ENCODE data around the gene TGIF2.

The TGIF2 gene

DNA sequence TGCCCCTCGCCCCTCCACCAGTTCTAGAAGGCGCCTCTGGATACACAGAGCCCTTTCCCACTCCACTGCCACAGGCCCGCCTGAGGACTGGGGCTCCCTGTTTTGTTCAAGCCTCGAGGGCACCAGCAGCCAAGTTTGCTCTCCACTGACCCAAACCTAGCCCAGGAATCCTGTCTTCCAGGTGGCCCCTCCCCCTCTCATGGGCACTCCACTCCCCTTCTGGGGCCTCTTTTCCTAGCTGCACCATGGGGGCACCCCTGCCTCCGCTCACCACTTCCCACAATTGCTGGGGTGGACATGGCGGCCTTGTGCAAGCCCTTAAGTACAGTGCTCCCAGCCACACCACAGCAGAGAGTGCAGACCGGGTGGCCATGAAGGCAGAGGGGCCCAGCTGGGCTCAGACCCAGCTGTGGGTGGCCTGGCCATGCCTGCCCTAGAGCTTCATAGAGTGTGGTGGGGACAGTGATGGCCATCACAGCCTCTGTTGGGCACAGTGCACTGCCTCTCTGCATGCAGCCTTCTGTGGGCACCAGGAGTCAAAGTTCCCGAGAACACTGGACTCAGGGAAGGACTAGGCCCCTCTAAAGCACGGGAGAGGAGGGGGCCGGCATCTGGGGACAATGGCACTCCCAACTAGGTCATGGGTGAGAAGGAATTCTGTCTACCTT, 30.7 kb upstream of the TGIF2 start:
- Mint-ChIP-seq H3K9me3 (no peaks in the 10 kb centered on the region), H3K27ac (no peak overlapping the region), H3K27me3 (ENCODE audit: low read depth) (peaks cover 3% of the 10 kb centered on the region), H3K4me3 (no peak overlapping the region), H3K4me1 (ENCODE audit: low read depth) (no peaks in the 10 kb centered on the region), H3K36me3 (ENCODE audit: low read depth) (no peaks in the 10 kb centered on the region)
- no peak for DNase-seq (ENCODE audit: low spot score)

DNA sequence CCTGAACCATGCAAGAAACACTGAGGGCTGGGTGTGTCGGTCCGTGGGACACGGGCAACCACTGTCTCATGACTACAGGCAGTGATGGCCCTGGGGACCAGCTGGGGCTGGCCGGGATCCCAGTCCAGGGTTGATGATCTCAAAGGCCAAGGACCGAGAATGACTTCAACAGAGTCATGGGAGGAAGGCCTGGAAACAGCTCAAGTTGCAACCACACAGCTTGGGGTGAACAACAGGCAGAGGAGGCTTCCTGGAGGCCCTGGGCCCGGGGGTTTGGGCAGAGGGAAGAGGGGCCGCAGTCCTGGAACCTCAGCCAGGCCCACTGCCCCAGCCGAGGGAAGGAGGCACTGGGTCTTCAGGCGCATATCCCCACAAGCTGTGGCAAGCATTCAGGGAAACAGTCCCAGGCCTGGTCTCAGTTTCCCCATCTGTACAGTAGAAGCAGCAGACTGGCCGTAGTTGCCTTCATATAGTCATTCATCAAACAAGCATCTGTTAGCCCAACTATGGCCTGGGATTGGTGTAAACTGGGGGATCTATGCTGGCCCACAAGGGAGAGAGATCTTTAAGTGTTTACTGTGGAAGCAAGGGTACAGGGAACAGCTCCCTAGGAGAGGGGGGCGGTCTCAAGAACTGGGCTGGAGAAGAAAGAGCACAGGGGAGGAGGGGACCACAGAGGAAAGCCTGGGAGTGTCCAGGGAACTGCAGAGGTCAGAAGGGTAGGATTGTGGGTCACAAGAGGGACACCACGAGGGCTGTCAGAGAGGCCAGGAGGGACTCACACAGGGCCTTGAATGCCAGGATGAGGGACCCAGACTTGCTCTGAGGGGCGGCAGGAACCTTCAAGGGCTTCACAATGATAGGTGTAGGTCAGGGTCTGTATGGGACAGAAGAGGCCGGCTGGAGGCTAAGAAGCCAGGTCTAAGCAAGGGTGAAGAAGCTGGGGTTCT, 29.9 kb upstream of the TGIF2 start:
- H3K27ac Mint-ChIP-seq: no peak overlapping the region
- H3K4me1 Mint-ChIP-seq (ENCODE audit: low read depth): no peaks in the 10 kb centered on the region
- no peaks in the 10 kb centered on the region for H3K9me3 Mint-ChIP-seq
- no peaks in the 10 kb centered on the region for H3K36me3 Mint-ChIP-seq (ENCODE audit: low read depth)
- peaks cover 3% of the 10 kb centered on the region for H3K27me3 Mint-ChIP-seq (ENCODE audit: low read depth)
- H3K4me3 Mint-ChIP-seq: no peak overlapping the region
- DNase-seq (ENCODE audit: low spot score): no peak

DNA sequence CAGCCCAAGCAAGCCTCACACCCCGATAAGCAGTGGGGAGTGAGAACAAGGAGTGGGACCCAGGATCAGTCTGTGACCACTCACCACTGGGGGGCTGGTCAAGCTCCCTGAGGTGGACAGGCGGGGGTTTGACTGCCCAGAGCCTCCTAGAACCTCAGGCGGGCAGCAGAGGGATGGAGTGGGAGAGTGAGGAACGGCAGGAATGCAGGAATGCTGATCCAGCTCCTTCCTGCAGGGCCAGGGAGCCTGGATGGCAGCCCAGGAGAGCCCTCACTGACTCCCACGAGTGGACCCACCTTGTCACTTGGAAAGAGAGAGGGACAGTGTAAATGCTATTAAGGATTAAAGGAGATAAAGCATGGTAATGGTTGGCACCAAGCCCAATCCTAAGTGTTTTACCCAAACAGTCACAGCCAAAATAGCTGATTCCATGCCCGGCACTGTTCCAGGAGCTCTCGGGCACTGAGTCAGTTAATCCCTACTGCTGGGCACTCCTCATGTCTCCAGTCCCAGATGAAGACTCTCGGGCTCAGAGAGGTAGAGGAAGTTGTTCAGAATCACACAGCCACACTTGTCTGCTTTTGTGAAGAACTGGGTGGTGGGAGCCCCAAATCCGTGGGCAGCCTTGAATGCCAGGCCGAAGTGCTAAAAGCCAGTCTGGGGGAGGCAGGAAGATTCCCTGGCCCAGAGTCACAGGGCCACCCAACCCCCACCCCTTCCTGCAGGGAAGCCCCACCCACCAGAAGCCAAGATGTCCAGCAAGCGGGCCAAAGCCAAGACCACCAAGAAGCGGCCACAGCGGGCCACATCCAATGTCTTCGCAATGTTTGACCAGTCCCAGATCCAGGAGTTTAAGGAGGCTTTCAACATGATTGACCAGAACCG, 29.0 kb upstream of the TGIF2 start:
- Mint-ChIP-seq H3K9me3 (no peaks in the 10 kb centered on the region), H3K36me3 (ENCODE audit: low read depth) (no peaks in the 10 kb centered on the region), H3K4me3 (no peak overlapping the region), H3K4me1 (ENCODE audit: low read depth) (no peaks in the 10 kb centered on the region), H3K27me3 (ENCODE audit: low read depth) (peaks cover 3% of the 10 kb centered on the region), H3K27ac (no peak overlapping the region)
- no peak for DNase-seq (ENCODE audit: low spot score)

DNA sequence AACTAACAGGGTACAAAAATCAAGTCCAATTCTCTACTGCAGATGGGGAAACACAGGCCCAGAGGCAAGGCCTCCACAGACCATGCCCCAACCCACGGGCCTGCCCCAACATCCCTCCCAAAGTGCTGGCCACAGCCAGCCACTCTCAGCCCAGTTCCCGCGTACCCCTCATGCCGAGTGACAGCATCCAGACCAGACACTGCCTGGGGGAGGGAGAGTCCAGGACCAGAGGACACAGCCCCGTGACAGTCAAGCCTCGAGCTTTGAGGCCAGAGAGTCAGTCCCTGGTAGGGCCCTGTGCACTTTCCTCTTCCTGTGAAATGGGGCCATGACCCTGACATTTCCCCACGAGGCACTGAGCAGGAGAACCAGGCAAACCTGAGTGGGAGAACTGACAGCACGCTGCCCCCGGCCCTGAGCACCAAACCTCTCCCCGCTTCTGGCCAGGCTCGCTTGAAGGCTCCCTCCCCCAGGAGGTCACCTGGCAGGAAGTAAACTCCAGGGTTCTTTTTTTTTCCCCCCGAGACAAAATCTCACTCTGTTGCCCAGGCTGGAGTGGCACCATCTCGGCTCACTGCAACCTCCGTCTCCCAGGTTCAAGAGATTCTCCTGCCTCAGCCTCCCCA, 27.2 kb upstream of the TGIF2 start:
- Mint-ChIP-seq H3K4me3 (no peak overlapping the region), H3K9me3 (no peaks in the 10 kb centered on the region), H3K27ac (no peak overlapping the region), H3K4me1 (ENCODE audit: low read depth) (no peaks in the 10 kb centered on the region), H3K36me3 (ENCODE audit: low read depth) (no peaks in the 10 kb centered on the region), H3K27me3 (ENCODE audit: low read depth) (no peaks in the 10 kb centered on the region)
- DNase-seq (ENCODE audit: low spot score): no peak

DNA sequence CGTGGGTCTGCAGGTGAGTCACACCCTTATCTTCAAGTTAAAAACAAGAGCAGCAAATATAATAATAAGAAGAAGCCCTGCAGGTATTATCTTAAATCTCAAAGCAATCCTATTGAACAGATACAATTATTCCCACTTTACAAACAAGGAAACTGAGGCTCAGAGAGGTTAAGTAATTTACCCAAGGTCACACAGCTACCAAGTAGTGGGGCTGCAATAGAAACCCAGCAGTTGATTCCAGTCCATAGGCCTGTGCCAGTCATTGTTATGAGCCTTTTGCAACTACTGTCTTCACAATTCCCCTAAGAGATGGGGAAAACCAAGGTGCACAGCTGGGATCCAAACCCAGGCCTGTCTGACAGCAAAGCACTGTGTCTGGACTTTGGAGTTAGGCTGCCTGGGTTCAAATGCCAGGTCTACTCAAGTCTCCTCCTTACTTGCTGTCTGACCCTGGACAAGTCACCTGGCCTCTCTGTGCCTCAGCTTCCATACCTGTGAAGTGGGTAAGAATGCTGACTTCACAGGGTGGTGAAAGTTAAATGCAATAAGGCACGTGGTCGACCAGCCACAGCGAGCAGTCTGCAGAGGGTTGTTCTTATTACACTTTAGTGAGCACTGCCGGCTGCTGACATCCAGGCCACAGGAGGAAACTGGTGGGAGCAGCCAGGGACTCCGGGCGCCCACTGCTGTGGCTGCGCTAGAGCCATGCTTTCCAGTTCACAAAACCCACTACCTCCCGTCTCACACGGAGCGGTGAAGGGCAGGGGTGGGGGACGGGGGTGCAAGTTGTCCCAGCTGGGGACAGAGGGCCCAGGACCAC, 26.0 kb upstream of the TGIF2 start:
- no peak for DNase-seq (ENCODE audit: low spot score)
- no peaks in the 10 kb centered on the region for H3K9me3 Mint-ChIP-seq
- H3K4me3 Mint-ChIP-seq: no peak overlapping the region
- no peak overlapping the region for H3K27ac Mint-ChIP-seq
- H3K36me3 Mint-ChIP-seq (ENCODE audit: low read depth): no peaks in the 10 kb centered on the region
- no peaks in the 10 kb centered on the region for H3K4me1 Mint-ChIP-seq (ENCODE audit: low read depth)
- no peaks in the 10 kb centered on the region for H3K27me3 Mint-ChIP-seq (ENCODE audit: low read depth)

DNA sequence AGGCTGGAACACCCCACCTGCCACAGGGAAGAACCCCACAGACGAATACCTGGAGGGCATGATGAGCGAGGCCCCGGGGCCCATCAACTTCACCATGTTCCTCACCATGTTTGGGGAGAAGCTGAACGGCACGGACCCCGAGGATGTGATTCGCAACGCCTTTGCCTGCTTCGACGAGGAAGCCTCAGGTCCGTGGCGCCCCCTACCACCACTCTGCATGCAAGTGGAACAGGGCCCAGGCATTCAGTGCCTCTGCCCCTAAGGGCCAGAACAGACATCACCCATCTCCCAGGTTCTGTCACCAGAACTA, 25.4 kb upstream of the TGIF2 start:
- Mint-ChIP-seq H3K4me1 (ENCODE audit: low read depth) (no peaks in the 10 kb centered on the region), H3K36me3 (ENCODE audit: low read depth) (no peaks in the 10 kb centered on the region), H3K9me3 (no peaks in the 10 kb centered on the region), H3K27ac (peak overlapping the region; percentile 3), H3K27me3 (ENCODE audit: low read depth) (no peaks in the 10 kb centered on the region), H3K4me3 (no peak overlapping the region)
- no peak for DNase-seq (ENCODE audit: low spot score)

DNA sequence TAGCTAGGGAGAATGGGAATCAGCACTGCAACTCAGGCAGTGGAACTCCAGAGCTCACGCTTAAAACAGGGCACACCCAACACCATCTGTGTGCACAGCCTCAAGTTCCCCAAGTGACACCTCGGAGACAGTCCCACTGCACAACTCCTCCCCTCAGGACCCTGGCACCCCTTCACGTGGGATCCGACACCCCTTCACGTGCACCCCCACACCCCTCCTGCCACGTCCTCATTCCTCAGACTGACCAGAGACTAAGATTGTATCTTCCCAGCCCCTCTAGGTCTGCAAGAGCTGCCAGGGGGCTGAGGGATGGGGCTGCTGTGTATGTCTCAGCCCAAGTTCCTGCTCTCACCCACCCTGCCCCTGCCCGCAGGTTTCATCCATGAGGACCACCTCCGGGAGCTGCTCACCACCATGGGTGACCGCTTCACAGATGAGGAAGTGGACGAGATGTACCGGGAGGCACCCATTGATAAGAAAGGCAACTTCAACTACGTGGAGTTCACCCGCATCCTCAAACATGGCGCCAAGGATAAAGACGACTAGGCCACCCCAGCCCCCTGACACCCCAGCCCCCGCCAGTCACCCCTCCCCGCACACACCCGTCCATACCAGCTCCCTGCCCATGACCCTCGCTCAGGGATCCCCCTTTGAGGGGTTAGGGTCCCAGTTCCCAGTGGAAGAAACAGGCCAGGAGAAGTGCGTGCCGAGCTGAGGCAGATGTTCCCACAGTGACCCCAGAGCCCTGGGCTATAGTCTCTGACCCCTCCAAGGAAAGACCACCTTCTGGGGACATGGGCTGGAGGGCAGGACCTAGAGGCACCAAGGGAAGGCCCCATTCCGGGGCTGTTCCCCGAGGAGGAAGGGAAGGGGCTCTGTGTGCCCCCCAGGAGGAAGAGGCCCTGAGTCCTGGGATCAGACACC, 24.4 kb upstream of the TGIF2 start:
- DNase-seq (ENCODE audit: low spot score): no peak
- no peak overlapping the region for H3K27ac Mint-ChIP-seq
- H3K4me1 Mint-ChIP-seq (ENCODE audit: low read depth): no peaks in the 10 kb centered on the region
- no peak overlapping the region for H3K4me3 Mint-ChIP-seq
- H3K9me3 Mint-ChIP-seq: no peaks in the 10 kb centered on the region
- H3K27me3 Mint-ChIP-seq (ENCODE audit: low read depth): no peaks in the 10 kb centered on the region
- no peaks in the 10 kb centered on the region for H3K36me3 Mint-ChIP-seq (ENCODE audit: low read depth)

DNA sequence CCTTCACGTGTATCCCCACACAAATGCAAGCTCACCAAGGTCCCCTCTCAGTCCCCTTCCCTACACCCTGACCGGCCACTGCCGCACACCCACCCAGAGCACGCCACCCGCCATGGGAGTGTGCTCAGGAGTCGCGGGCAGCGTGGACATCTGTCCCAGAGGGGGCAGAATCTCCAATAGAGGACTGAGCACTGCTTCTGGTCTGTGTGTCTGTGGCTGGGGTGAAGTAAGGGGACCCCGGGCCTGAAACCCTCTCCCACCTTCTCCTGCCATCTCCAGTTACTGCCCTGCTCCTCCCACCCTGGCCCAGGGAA, 23.8 kb upstream of the TGIF2 start:
- H3K27me3 Mint-ChIP-seq (ENCODE audit: low read depth): no peaks in the 10 kb centered on the region
- no peaks in the 10 kb centered on the region for H3K36me3 Mint-ChIP-seq (ENCODE audit: low read depth)
- no peak overlapping the region for H3K27ac Mint-ChIP-seq
- DNase-seq (ENCODE audit: low spot score): no peak
- H3K4me3 Mint-ChIP-seq: no peak overlapping the region
- no peaks in the 10 kb centered on the region for H3K9me3 Mint-ChIP-seq
- H3K4me1 Mint-ChIP-seq (ENCODE audit: low read depth): no peaks in the 10 kb centered on the region

DNA sequence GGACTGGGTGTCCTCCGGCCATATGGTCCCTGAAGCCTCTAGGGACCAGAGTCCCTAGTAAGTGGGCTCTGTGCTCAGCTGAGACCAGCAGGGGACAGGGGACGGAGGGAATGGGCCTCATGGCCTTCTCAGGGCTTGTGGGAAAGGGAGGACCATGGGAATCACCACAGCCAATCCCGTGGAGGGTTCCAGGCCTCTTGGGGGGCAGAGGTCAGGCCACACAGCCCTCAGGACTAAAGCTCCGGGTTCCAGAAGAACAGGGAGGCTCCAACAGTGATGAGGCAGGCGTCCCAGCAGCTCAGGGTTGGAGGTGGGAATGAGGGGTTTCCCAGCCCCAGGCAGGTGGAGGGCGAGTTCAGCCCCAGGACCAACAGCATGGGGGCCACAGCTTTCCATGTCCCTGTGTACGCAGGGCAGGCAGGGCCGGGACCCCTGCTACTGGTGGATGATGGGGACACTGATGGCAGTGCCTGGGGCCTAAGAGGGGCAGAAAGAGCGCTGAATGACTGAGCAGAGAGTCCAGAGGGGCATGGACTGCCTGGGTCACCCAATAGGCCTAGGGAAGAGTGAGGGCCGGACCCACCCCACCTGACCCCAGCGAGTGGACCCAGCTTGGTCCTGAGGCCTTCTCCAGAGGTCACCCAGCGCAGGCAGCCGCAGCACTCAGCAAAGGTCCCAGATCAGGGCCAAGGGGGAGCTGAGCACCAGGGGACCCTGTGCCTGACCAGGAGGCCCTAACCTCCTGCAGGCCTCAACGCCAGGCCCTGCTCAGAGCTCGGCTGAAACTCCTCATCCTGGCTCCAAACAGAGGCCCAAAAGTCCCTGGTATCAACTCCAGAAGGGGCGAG, 23.2 kb upstream of the TGIF2 start:
- Mint-ChIP-seq H3K27ac (no peak overlapping the region), H3K9me3 (no peaks in the 10 kb centered on the region), H3K4me3 (no peak overlapping the region), H3K36me3 (ENCODE audit: low read depth) (no peaks in the 10 kb centered on the region), H3K4me1 (ENCODE audit: low read depth) (peaks cover 1% of the 10 kb centered on the region), H3K27me3 (ENCODE audit: low read depth) (no peaks in the 10 kb centered on the region)
- no peak for DNase-seq (ENCODE audit: low spot score)

DNA sequence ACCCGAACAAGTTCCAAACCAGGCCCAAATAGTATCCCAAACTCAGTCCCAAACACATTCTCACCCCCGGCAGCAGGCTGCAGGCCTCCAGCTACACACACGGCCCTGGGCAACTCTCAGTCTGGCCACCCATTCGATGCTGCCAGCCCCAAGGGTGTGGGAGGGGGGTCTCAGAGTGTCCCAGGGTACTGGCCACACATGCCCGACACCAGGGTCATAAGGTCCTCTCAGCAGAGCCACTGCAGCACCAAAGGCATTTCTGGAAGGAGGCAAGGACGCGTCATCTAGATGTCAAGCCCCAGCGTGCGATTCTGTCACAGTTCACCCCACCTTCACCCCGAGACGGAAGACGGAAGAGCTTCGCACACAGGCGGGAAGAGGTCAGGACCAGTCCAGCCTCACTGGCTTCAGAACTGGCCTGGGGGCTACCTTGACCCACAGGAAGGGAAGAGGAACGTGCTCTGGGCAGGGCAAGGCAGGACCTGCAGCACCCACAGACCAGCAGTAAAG, 22.6 kb upstream of the TGIF2 start:
- DNase-seq (ENCODE audit: low spot score): no peak
- H3K27ac Mint-ChIP-seq: no peak overlapping the region
- no peaks in the 10 kb centered on the region for H3K27me3 Mint-ChIP-seq (ENCODE audit: low read depth)
- H3K4me1 Mint-ChIP-seq (ENCODE audit: low read depth): peaks cover 3% of the 10 kb centered on the region
- no peaks in the 10 kb centered on the region for H3K9me3 Mint-ChIP-seq
- no peak overlapping the region for H3K4me3 Mint-ChIP-seq
- no peaks in the 10 kb centered on the region for H3K36me3 Mint-ChIP-seq (ENCODE audit: low read depth)

DNA sequence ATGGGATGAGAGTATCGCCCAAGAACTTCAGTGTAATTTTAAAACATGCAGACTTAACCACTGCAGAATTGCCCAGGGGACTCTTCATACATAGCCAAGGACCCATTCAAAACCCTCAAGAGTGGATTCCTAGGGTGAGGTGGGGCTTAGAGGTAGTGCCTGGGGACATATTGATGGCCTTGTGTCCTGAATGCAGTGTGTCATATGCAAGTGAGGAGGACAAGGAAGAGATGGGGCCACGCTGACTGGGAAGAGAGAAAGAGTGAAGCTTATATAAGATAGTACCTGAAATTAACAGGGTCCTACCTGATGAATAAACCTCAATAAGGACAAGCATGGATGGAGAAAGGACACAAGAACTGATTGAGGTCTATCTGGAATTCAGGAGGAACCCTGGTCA, 18.1 kb upstream of the TGIF2 start:
- no peak overlapping the region for H3K4me3 Mint-ChIP-seq
- H3K9me3 Mint-ChIP-seq: no peaks in the 10 kb centered on the region
- H3K27me3 Mint-ChIP-seq (ENCODE audit: low read depth): no peaks in the 10 kb centered on the region
- no peaks in the 10 kb centered on the region for H3K36me3 Mint-ChIP-seq (ENCODE audit: low read depth)
- no peak for DNase-seq (ENCODE audit: low spot score)
- H3K4me1 Mint-ChIP-seq (ENCODE audit: low read depth): peaks cover 11% of the 10 kb centered on the region
- H3K27ac Mint-ChIP-seq: peak overlapping the region; percentile 16

DNA sequence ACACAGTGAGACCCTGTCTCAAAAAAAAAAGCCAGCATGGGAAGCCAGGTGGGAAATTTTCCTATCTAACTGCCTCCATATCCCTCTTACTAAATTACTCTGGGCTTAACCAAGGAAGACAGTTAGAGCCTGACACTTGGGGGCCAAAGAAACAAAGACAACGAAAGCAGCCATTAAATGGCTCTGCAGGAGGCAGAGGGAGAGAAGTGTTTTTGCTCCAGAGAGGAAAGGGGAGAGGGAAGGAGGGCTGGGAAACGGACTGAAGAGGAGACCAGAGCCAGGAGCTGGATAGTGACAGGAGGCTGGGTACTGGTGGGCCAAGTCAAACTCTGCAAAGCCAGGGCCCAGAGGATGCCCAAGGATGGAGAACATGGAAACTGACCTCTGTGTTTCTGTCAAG, 10.7 kb upstream of the TGIF2 start:
- no peak for DNase-seq (ENCODE audit: low spot score)
- H3K4me1 Mint-ChIP-seq (ENCODE audit: low read depth): peaks cover 4% of the 10 kb centered on the region
- peaks cover 5% of the 10 kb centered on the region for H3K9me3 Mint-ChIP-seq
- no peaks in the 10 kb centered on the region for H3K27me3 Mint-ChIP-seq (ENCODE audit: low read depth)
- H3K36me3 Mint-ChIP-seq (ENCODE audit: low read depth): peaks cover 3% of the 10 kb centered on the region
- no peak overlapping the region for H3K27ac Mint-ChIP-seq
- no peak overlapping the region for H3K4me3 Mint-ChIP-seq
